ENCODE data around the gene ZFR2.

GRCh38 chr19:3835055-3835435, 33.8 kb downstream of the ZFR2 start:
- TF ChIP-seq POLR2AphosphoS5 (IDR thresholded peaks at IDR 0.05) (no peak), CTCF (IDR thresholded peaks at IDR 0.05) (no peak)

Measured in transverse colon (tissue), 4 donors.